DMS153 treated with DMSO at 0.1 percent for 48 hours (cell line): ENCODE measurements around the gene CRACDL.

Source experiments
- DNase-seq: peaks from one replicate; lab custom pipeline; 2025; ENCODE audit not compliant: unreplicated experiment; lab: John Stamatoyannopoulos, UW

The CRACDL gene

DNA sequence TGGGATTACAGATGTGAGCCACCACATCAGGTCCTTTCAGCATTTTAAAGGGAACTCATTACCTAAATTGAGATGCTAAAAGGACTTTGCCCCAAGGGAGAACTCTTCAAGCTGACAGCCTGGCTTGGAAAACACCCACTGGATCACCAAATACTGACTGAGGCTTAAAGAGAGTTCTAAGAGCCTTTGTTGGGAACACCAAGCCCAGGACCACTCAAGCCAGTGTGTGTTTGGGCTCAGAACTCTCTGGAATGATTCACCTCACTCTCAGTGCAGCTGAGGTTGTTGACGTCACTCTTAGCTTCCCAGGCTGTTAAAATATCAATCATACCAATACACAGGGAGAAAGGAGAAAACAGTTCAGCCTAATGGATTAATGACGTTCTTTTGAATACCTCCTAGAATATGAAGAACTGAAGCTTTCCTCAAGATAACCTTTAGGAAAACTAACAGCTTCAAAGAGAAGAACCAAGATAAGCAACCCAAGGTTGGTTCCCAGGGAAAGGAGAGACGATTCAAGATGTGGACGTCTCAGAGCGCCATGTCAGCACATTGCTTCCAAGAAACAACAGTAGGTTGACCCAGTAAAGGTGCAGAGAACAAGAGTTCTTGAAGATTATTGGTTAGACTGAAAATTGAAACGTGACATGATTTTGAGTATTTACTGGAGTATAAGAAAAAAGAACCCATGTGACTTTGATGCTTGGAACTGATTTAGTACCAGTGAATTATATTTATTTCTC is 157.1 kb downstream of the CRACDL start:
- no peak for DNase-seq

- DNase-seq: no peak
Measured at GRCh38 chr2:98778151-98778550, 157.9 kb downstream of the CRACDL start.

DNA sequence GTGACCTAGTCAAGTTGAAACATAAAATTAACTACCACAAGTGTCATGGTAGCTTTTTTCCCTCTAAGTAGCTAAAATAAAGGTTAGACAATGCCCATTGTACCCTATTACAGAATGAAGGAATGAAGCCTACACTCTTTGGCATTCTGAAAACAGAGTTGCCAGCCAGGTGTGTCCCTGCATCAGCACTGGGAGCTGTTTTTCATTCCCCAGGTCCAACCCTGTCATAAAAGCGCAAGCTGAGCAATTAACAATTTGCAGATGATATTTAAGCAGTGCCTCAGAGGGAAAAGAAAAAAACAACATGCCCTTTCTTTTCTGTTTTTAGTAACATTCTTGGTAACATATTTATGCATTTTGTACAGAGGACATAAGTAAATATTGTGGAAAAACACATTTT is 158.3 kb downstream of the CRACDL start:
- no peak for DNase-seq

GRCh38 chr2:98777076-98777475 is 158.9 kb downstream of the CRACDL start:
- no peak for DNase-seq

- DNase-seq: no peak
Measured at GRCh38 chr2:98776136-98776535, 159.9 kb downstream of the CRACDL start.

GRCh38 chr2:98775146-98775986 is 160.7 kb downstream of the CRACDL start:
- DNase-seq: peak; percentile 72

- DNase-seq: no peak
Measured at GRCh38 chr2:98773907-98774306, 162.1 kb downstream of the CRACDL start.

GRCh38 chr2:98773169-98773568 is 162.9 kb downstream of the CRACDL start:
- no peak for DNase-seq

DNA sequence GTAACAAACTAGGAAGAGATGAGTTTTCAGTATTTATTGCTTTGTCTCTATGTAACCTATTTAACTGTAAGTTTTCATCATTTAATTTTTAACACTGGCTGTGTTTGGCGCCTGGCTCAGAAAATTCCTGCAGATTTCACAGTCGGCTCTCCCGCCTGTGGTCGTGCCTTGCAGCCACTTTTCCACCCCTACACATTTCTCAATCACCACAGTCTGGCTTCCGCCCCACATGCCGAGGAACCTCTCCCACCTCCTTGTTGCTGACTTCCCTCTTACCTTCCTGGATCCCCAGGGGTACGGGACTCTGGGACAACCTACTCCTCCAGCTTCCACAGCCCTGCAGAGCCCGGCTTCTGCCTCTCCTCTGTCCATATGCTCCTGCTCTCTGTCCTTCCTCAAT is 163.5 kb downstream of the CRACDL start:
- DNase-seq: no peak

DNA sequence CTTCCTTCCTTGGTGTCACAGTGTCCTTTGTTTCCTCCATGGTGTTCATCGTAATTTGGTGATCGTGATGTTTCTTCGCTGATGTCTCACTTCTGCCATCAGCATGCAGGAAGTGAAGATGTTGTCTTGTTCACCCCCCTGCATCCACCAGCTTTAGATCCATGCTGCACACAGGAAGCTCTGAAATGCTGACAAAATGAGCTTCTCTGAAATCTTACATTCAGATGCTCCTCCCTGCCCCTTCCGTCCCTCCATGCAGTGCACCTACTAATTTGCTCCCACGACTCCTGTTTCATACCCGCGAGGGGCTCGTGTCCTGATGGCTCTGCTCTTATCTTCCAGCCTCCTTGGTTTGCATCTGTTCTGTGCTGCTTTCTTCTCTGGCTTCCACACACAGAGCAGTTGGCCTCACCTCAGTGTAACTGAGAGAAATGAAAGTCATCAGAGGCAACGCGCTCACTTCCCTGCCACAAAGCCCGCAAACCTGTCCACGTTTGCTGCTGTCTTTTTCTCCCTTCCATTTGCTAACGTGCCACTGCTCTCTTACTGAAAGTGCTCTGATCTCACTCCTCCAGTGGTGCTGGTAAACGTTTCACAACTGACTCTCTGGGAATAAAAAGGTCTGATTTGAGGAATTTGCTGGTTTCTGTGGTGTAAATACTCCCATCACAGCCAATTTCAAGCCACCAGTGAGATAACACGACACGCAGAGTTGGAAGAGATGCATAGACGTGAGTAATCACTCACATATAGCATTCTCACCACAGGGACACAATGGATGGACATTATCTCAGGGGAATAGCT is 164.1 kb downstream of the CRACDL start:
- no peak for DNase-seq

DNA sequence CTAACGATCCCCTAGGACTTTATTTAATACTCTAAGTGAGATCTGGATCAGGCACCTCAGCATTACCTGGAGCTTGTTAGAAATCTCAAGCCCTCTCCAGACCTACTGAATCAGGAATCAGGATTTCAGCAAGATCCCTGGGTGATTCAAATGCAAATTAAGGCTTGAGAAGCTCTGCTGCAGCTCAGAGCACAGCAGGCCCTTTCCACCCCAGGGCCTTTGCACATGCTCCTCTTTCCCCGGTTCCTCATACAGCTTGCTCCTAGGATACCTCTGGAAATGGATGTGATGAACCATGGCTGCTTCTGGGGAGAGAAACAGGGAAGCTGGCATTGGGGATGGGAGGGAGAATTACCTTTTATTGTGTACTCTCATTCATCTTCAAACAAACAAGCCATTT is 164.8 kb downstream of the CRACDL start:
- DNase-seq: no peak

GRCh38 chr2:98769784-98770183 is 166.2 kb downstream of the CRACDL start:
- DNase-seq: peak; percentile 83

- no peak for DNase-seq
Measured at GRCh38 chr2:98769114-98769476, 166.9 kb downstream of the CRACDL start.

DNA sequence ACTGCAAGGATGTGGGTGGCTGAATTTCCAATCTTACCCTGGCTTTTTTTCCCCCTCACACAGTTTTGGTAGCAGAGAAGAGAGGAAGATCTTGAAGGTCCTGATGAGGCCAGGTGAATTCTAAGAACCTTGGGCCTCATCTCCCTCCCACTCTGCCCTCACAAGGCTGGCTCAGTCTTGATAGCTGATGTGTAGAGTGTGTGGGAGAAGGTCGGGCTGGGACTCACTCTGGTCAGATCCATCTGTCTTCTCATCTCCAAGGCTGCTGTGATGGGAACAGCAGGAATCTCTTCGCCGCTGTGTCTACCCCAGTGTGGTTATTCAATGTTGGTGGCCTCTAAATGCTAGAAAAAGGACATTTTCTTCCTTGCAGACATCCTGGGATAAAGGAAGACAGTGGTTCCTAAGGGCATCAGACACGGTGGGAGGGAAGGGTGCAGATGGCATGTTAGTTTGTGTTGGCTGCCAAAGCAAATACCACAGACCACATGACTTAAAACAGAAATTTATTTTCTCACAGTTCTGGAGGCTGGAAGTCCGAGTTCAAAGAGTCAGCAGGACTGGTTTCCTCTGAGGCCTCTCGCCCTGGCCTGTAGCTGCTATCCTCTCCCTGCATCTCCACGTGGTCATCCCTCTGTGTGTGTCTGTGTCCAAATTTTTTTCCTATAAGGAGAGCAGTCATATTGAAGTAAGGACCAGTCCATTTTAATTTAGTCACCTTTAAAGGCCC is 167.5 kb downstream of the CRACDL start:
- peak; percentile 33 for DNase-seq

DNA sequence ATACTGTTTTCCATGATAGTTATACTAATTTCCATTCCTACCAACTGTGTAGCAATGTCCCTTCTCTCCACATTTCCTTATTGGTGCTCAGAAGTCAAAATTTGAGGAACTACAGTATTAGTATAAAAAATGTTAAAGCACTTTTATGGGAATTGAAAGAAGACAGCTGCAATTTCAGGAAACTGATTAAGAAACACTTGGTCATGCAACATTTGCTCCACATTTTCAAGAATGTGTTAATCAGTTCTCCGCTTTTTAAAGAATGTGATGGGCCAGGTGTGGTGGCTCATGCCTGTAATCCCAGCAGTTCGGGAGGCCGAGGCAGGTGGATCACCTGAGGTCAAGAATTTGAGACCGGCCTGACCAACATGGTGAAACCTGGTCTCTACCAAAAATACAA is 171.5 kb downstream of the CRACDL start:
- no peak for DNase-seq

GRCh38 chr2:98763209-98763951 is 172.6 kb downstream of the CRACDL start:
- no peak for DNase-seq

DNA sequence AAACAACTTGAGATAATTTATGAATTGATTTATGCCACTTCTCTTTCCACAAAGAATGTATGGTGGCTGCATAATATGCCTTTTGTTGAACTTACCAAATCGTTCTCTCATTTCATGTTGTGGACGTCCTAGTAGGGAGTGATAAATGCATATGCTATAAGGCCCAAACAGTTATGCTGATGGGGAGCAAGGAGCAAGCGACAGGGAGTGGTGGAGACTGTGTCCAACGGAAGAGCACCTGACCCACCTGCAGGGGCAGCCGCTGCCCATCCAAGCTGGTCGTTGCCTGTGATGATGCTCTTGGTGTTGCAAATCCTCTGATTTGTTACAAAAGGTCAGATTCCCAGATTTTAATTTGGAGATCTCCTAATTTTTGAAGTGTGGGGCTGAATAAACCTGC is 174.1 kb downstream of the CRACDL start:
- no peak for DNase-seq

DNA sequence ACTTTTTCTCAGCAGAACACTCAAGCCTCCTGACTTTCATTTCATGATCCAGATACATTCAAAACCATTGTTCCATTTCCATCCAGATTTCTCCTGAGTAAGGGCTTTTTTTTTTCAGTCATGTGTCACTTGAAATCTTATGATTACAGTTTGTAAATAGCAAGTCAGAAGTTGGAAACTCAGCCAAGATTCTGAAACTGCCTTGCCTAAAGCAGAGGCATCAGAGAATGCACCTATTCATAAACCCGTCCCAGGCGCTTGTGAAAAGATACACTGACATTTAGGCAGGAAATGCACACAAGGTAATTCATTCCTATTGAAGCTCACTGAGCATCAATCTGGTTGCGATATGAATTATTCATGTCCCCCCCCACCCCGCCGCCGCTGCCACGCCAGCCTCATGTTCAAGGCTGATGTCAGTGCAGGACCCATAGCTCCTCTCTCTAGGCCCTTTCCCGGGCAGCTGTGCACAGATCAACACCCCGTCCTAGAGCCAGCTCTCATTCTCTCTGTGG is 174.7 kb downstream of the CRACDL start:
- DNase-seq: peak; percentile 31

GRCh38 chr2:98759827-98760625 is 176.0 kb downstream of the CRACDL start:
- no peak for DNase-seq
